GM12878 (cell line): ENCODE data around the gene MEP1A.

Experiments
- CEBPB ChIP-seq, 2 experiments: fragments of 150-350 bp in 1 of 2; IDR thresholded peaks; 2 replicates each; pipeline ENCODE4 v1.6.1; 2012 to 2014; ENCODE audit warnings: low read depth in 2 of 2, low read length in 2 of 2, borderline replicate concordance in 1 of 2, inconsistent platforms in 1 of 2
- ESRRA ChIP-seq: IDR thresholded peaks from 2 replicates; pipeline ENCODE4 v1.6.1; 2012; ENCODE audit warnings: mild to moderate bottlenecking, low read length, improper control_type of control experiment
- EZH2 ChIP-seq: IDR thresholded peaks from 2 replicates; pipeline ENCODE4 v1.6.1; 2012; ENCODE audit warnings: low read depth, mild to moderate bottlenecking, control low read depth, inconsistent platforms, low read length, borderline replicate concordance; ENCODE audit not compliant: control insufficient read depth
- FOXK2 ChIP-seq: fragments of 450-650 bp; IDR thresholded peaks from 2 replicates; pipeline ENCODE4 v1.6.1; 2017; ENCODE audit warnings: mild to moderate bottlenecking, moderate library complexity
- MXI1 ChIP-seq: fragments of 150-350 bp; IDR thresholded peaks from 2 replicates; pipeline ENCODE4 v1.6.1; 2011; ENCODE audit warnings: low read depth, mild to moderate bottlenecking, inconsistent platforms, low read length, improper control_type of control experiment
- POLR2A ChIP-seq: IDR thresholded peaks from 2 replicates; pipeline ENCODE4 v1.6.1; 2011; ENCODE audit warnings: low read depth, mild to moderate bottlenecking, low read length
- SMC3 ChIP-seq: IDR thresholded peaks from 2 replicates; pipeline ENCODE4 v1.6.1; 2011; ENCODE audit warnings: low read length, improper control_type of control experiment, borderline replicate concordance
- SREBF1 ChIP-seq: IDR thresholded peaks from 2 replicates; pipeline ENCODE4 v1.6.1; 2012; ENCODE audit warnings: mild to moderate bottlenecking, low read length
- TF ChIP-seq, protein P1 (sequence below), 3 experiments: IDR thresholded peaks in 2 of 3; conservative IDR thresholded peaks in 1 of 3; 2 replicates each; pipeline ENCODE4 v1.5.1; 2011; ENCODE audit warnings: low read depth in 3 of 3, low read length in 3 of 3, mild to moderate bottlenecking in 3 of 3, control low read depth in 2 of 3, moderate library complexity in 2 of 3, inconsistent platforms in 1 of 3, mixed read lengths in 1 of 3; ENCODE audit not compliant: control insufficient read depth in 2 of 3, insufficient read depth in 1 of 3; ENCODE audit errors: extremely low read depth in 1 of 3

DNA sequence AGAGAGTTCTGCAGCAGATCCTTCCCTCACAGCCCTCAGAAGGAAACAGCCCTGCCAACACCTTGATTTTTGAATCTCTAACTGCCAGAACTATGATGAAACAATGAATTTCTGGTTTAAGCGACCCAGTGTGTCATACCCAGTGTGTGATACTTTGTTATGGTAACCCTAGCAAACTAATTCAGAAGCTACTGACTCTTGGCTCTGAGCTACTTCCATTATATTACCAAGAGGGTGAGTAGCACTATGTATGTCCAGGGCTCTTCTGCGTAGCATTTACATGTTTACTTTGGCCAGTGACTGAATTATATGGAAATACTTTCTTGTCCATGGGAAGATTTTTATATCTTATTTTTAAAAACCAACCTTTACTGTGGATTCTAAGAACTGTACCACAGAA is 29.7 kb upstream of the MEP1A start:
- TF ChIP-seq MXI1 (no peak), FOXK2 (no peak), ESRRA (no peak), POLR2A (no peak), EZH2 (no peak), SMC3 (no peak), SREBF1 (no peak), CEBPB (IDR thresholded peaks at IDR 0.05; ENCODE audit: borderline replicate concordance in 1 of 2, low read depth in 2 of 2, low read length in 2 of 2) (no peak)
- TF ChIP-seq, protein P1, sequence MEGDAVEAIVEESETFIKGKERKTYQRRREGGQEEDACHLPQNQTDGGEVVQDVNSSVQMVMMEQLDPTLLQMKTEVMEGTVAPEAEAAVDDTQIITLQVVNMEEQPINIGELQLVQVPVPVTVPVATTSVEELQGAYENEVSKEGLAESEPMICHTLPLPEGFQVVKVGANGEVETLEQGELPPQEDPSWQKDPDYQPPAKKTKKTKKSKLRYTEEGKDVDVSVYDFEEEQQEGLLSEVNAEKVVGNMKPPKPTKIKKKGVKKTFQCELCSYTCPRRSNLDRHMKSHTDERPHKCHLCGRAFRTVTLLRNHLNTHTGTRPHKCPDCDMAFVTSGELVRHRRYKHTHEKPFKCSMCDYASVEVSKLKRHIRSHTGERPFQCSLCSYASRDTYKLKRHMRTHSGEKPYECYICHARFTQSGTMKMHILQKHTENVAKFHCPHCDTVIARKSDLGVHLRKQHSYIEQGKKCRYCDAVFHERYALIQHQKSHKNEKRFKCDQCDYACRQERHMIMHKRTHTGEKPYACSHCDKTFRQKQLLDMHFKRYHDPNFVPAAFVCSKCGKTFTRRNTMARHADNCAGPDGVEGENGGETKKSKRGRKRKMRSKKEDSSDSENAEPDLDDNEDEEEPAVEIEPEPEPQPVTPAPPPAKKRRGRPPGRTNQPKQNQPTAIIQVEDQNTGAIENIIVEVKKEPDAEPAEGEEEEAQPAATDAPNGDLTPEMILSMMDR (IDR thresholded peaks at IDR 0.05 in 2 of 3, conservative IDR thresholded peaks at IDR 0.05 in 1 of 3; ENCODE audit: control insufficient read depth in 2 of 3, extremely low read depth in 1 of 3, insufficient read depth in 1 of 3, low read depth in 3 of 3, low read length in 3 of 3): no peak
